Endothelial cell of umbilical vein (primary cell): ENCODE results near the gene MICB. TPM values are rescaled to one million over a fixed set of nuclear protein-coding genes. Genes with fewer than 3 reads are reported as not detected.

Experiments used
- BruUV-seq: library from RNA; stranded (reverse); fragments of 400-500 nt; replicated peaks from 2 replicates; lab custom pipeline; 2021; lab: Mats Ljungman, UMichigan
- CTCF ChIA-PET: fragments of 300-600, 350-600 bp; sonication (Branson Sonifier 250); formaldehyde crosslinking; loops from one replicate; lab custom pipeline; 2021; ENCODE audit warnings: antibody characterized with exemption, inconsistent platforms; lab: Charles Lee
- POLR2A ChIA-PET: fragments of 300-600, 350-600 bp; sonication (Branson Sonifier 250); formaldehyde crosslinking; loops from one replicate; lab custom pipeline; 2021; ENCODE audit warnings: antibody characterized with exemption, inconsistent platforms; lab: Charles Lee
- DNase-seq: peaks from one replicate; pipeline ENCODE4 v3.0.0-alpha.2; 2011; ENCODE audit warnings: low read depth, low spot score
- FAIRE-seq: peaks from 2 replicates; lab custom pipeline; 2011; peaks lifted over from hg19 to GRCh38; lab: Jason Lieb, UNC
- H2AFZ ChIP-seq: 2 replicates; pipeline ENCODE4 v1.6.0; 2012; ENCODE audit warnings: low read depth, low read length, control low read depth, inconsistent platforms
- H3K27ac ChIP-seq: 2 replicates; pipeline ENCODE4 v1.5.1; 2011; ENCODE audit warnings: low read depth, mild to moderate bottlenecking, control low read depth, low read length, moderate library complexity; ENCODE audit not compliant: insufficient read depth
- H3K27me3 ChIP-seq, 2 experiments: 2 replicates each; pipeline versions ENCODE4 v1.6.0 to v1.6.1; 2011; ENCODE audit warnings: low read length in 2 of 2, mixed read lengths in 1 of 2; ENCODE audit not compliant: control insufficient read depth in 2 of 2, insufficient read depth in 2 of 2
- H3K36me3 ChIP-seq, 2 experiments: 2 replicates in 1 of 2; 3 replicates in 1 of 2; pipeline ENCODE4 v1.5.1; 2011; ENCODE audit warnings: low read length in 2 of 2, mild to moderate bottlenecking in 1 of 2, moderate library complexity in 1 of 2; ENCODE audit not compliant: control insufficient read depth in 2 of 2, insufficient read depth in 2 of 2; ENCODE audit errors: extremely low read depth in 1 of 2
- H3K4me1 ChIP-seq: 3 replicates; pipeline ENCODE4 v1.5.1; 2011; ENCODE audit warnings: mild to moderate bottlenecking, low read length; ENCODE audit not compliant: control insufficient read depth, insufficient read depth; ENCODE audit errors: extremely low read depth
- H3K4me2 ChIP-seq: 2 replicates; pipeline ENCODE4 v1.6.1; 2011; ENCODE audit warnings: low read length, control low read depth, mixed read lengths; ENCODE audit not compliant: insufficient read depth
- H3K4me3 ChIP-seq, 3 experiments: fragments of 200-600 bp in 1 of 3; sonication (generic), shearing (Covaris generic) in 1 of 3; replicated peaks in 1 of 3; 2 replicates each; pipeline ENCODE4 v1.5.1; 2011 to 2016; ENCODE audit warnings: control low read depth in 3 of 3, low read length in 3 of 3, mild to moderate bottlenecking in 2 of 3, inconsistent platforms in 1 of 3, low read depth in 1 of 3, moderate library complexity in 1 of 3; ENCODE audit not compliant: insufficient read depth in 1 of 3
- H3K79me2 ChIP-seq: 2 replicates; pipeline ENCODE4 v1.6.0; 2012; ENCODE audit warnings: low read length, inconsistent platforms; ENCODE audit not compliant: control insufficient read depth, insufficient read depth
- H3K9ac ChIP-seq: replicated peaks from 2 replicates; pipeline ENCODE3; 2011; ENCODE audit warnings: low read length, control low read depth; ENCODE audit not compliant: insufficient read depth; ENCODE audit errors: extremely low read depth
- H3K9me1 ChIP-seq: replicated peaks from 3 replicates; pipeline ENCODE4 v1.6.0; 2011; ENCODE audit warnings: mild to moderate bottlenecking, low read length; ENCODE audit not compliant: control insufficient read depth, insufficient read depth; ENCODE audit errors: extremely low read depth
- H3K9me3 ChIP-seq: replicated peaks from 2 replicates; pipeline ENCODE4 v1.5.1; 2012; ENCODE audit warnings: low read length, inconsistent platforms; ENCODE audit not compliant: control insufficient read depth, insufficient read depth
- H4K20me1 ChIP-seq: replicated peaks from 2 replicates; pipeline ENCODE3; 2011; ENCODE audit warnings: mild to moderate bottlenecking, low read length; ENCODE audit not compliant: control insufficient read depth, insufficient read depth; ENCODE audit errors: extremely low read depth
- EZH2 ChIP-seq: IDR thresholded peaks from 2 replicates; pipeline ENCODE4 v1.6.1; 2012; ENCODE audit warnings: borderline replicate concordance, low read depth, mild to moderate bottlenecking, moderate library complexity, low read length, inconsistent platforms; ENCODE audit not compliant: severe bottlenecking
- FOS ChIP-seq: IDR thresholded peaks from 2 replicates; pipeline ENCODE4 v1.6.1; 2011; ENCODE audit warnings: mild to moderate bottlenecking, low read length, moderate library complexity, borderline replicate concordance; ENCODE audit not compliant: insufficient read depth
- GATA2 ChIP-seq: IDR thresholded peaks from 2 replicates; pipeline ENCODE4 v1.7.0; 2011; ENCODE audit warnings: low read depth, mild to moderate bottlenecking, moderate library complexity, mixed read lengths, low read length; ENCODE audit not compliant: insufficient read length, insufficient read depth
- JUN ChIP-seq: IDR thresholded peaks from 2 replicates; pipeline ENCODE4 v1.6.1; 2011; ENCODE audit warnings: borderline replicate concordance, low read depth; ENCODE audit not compliant: insufficient read length, insufficient read depth
- MYC ChIP-seq: IDR thresholded peaks from one replicate; pipeline ENCODE4 v1.6.1; 2011; ENCODE audit warnings: mild to moderate bottlenecking, low read depth, low read length
- POLR2A ChIP-seq: IDR thresholded peaks from 2 replicates; pipeline ENCODE4 v1.6.1; 2012; ENCODE audit warnings: low read depth, mild to moderate bottlenecking, control low read depth, low read length
- POLR2AphosphoS5 ChIP-seq: IDR thresholded peaks from 2 replicates; pipeline ENCODE4 v1.6.1; 2012; ENCODE audit warnings: low read depth, mild to moderate bottlenecking, control low read depth, low read length, moderate library complexity; ENCODE audit not compliant: insufficient read depth
- dilution Hi-C: fragments of 300-500 bp; cut with MboI; formaldehyde crosslinking; loops from one replicate; pipeline ENCODE4 v1.15.0; 2019; ENCODE audit warnings: low sequenced_read_pairs; ENCODE audit not compliant: extremely low pct_ligation_motif_present
- intact Hi-C: fragments of 100-400 bp; cut with micrococcal nuclease; formaldehyde crosslinking; loops from one replicate; pipeline ENCODE4 v1.10.0; 2022
- polyA plus RNA-seq, 4 experiments: library from polyadenylated mRNA; depleted of rRNA in 3 of 4; stranded (reverse) in 3 of 4; unstranded in 1 of 4; fragments of >200 nt; gene quantifications; 2 replicates each; pipeline versions ENCODE4 v1.2.1 to v1.2.3, GENCODE V29; 2011 to 2012; ENCODE audit warnings: missing spikeins in 1 of 4
- total RNA-seq: library from RNA; stranded (reverse); gene quantifications from 2 replicates; pipeline ENCODE4 v1.2.3, GENCODE V29; 2021
- TF ChIP-seq, protein P1 (sequence below), 2 donors: IDR thresholded peaks; 1 replicate in 1 of 2; 2 replicates in 1 of 2; pipeline ENCODE4 v1.5.1; 2011; ENCODE audit warnings: low read length in 2 of 2, mild to moderate bottlenecking in 2 of 2, moderate library complexity in 2 of 2, control low read depth in 1 of 2, inconsistent platforms in 1 of 2, low read depth in 1 of 2; ENCODE audit not compliant: insufficient read depth in 1 of 2; ENCODE audit errors: extremely low read depth in 1 of 2
- TF ChIP-seq, protein P2 (sequence below): IDR thresholded peaks from 2 replicates; pipeline ENCODE4 v1.6.1; 2011; ENCODE audit not compliant: insufficient read depth, insufficient read length

Gene MICB
- total and polyA plus RNA-seq, 2 donors (not counting 3 experiments of a cell fraction or from before 2014, with no cell fraction given): 32.8 to 36.3 TPM

DNA sequence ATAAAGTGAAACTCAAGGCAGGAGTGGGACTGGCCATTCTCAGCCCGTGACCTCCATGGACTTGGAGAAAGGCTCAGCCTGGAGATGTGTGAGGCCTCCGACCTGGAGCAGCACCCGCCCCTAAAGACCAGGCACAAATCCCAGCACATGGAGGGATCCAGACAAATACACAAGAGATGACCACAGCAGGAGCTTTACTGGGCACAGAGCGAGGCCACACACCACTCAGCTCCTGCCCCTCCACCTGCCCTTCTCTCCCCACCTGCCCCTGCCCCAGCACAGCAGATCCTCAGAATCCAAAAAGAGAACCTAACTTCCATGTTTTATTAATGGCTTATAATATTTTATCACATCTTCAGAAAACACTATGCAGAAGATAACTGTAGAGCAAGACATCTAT is 20.4 kb upstream of the MICB start:
- Histone ChIP-seq H3K36me3 (no peaks in the 10 kb centered on the region), H3K4me3 (no peak overlapping the region), H3K27me3 (peaks cover 5 to 18% of the 10 kb centered on the region in 2 experiments), H3K4me2 (no peak overlapping the region), H3K9ac (no peak overlapping the region), H3K27ac (no peak overlapping the region), H3K9me1 (no peaks in the 10 kb centered on the region), H3K9me3 (no peaks in the 10 kb centered on the region), H3K4me1 (no peaks in the 10 kb centered on the region), H2AFZ (no peak overlapping the region), H4K20me1 (no peaks in the 10 kb centered on the region), H3K79me2 (no peaks in the 10 kb centered on the region)
- no TSS peak for BruUV-seq
- intact Hi-C loops: no loop called here
- ChIA-PET CTCF (no interaction called here), POLR2A (no interaction called here)
- no peak for FAIRE-seq
- no peak for DNase-seq
- dilution Hi-C loops: no loop called here
- TF ChIP-seq EZH2: no peak
- TF ChIP-seq POLR2AphosphoS5: no peak
- no peak for TF ChIP-seq JUN
- no peak for TF ChIP-seq MYC
- no peak for TF ChIP-seq FOS
- TF ChIP-seq, protein P1, sequence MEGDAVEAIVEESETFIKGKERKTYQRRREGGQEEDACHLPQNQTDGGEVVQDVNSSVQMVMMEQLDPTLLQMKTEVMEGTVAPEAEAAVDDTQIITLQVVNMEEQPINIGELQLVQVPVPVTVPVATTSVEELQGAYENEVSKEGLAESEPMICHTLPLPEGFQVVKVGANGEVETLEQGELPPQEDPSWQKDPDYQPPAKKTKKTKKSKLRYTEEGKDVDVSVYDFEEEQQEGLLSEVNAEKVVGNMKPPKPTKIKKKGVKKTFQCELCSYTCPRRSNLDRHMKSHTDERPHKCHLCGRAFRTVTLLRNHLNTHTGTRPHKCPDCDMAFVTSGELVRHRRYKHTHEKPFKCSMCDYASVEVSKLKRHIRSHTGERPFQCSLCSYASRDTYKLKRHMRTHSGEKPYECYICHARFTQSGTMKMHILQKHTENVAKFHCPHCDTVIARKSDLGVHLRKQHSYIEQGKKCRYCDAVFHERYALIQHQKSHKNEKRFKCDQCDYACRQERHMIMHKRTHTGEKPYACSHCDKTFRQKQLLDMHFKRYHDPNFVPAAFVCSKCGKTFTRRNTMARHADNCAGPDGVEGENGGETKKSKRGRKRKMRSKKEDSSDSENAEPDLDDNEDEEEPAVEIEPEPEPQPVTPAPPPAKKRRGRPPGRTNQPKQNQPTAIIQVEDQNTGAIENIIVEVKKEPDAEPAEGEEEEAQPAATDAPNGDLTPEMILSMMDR (IDR thresholded peaks at IDR 0.05; ENCODE audit: extremely low read depth in 1 of 2, insufficient read depth in 1 of 2, low read depth in 1 of 2, low read length in 2 of 2): no peak
- TF ChIP-seq POLR2A: no peak
- no peak for TF ChIP-seq GATA2
- TF ChIP-seq, protein P2, sequence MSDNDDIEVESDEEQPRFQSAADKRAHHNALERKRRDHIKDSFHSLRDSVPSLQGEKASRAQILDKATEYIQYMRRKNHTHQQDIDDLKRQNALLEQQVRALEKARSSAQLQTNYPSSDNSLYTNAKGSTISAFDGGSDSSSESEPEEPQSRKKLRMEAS: no peak
